ENCODE results near the gene ALOX5AP. TPM values are rescaled to one million over a fixed set of nuclear protein-coding genes. Genes with fewer than 3 reads are reported as not detected.

The ALOX5AP gene
- total RNA-seq, 1 experiment from 2014 or later, result not detected

DNA sequence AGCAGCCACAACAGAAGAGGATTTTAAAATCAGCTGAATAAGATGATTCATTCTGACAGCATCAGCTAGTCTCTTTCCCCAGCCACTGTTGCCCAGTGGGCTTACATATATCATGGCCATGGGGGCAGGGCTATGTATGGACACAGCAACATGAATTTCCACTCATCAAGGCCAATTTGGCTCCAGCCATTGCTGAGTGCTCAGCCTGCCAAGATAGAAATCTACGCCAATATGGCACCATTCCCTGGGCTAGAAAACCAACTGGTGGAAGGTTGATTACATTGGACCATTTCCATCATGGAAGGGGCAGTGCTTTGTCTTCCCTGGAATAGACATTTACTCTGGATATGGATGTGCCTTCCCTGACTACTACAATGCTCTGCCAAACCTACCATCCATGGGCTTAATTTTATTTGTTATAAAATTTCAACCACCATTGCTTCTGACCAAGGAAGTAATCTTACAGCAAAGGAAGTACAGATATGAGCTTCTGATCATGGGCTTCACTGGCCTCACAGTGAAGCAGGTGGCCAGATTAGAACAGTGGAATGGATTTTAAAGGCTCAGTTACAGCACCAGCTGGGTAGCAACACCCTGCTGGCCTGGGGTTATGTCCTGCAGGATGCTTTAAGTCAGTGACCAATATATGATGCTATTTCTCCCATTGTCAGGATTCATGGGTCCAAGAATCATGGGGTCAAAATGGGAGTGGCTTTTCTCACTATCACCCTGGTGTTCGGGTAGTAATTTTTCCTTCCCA lies 9.8 kb upstream of the ALOX5AP start:
- H3K4me1 Mint-ChIP-seq (ENCODE audit: low read depth, unreplicated experiment), result no peaks in the 10 kb centered on the region
- H3K4me3 Mint-ChIP-seq (ENCODE audit: low read depth, unreplicated experiment), result no peak overlapping the region
- no peaks in the 10 kb centered on the region for H3K36me3 Mint-ChIP-seq (ENCODE audit: insufficient read depth, unreplicated experiment)
- H3K27ac Mint-ChIP-seq (ENCODE audit: unreplicated experiment), result no peak overlapping the region
- intact Hi-C loops (cut with micrococcal nuclease; ENCODE audit: unreplicated experiment), result no loop called here
- no peaks in the 10 kb centered on the region for H3K9me3 Mint-ChIP-seq (ENCODE audit: low read depth, unreplicated experiment)
- no TSS peak for BruUV-seq (replicated peaks)
- TF ChIP-seq, protein P1, sequence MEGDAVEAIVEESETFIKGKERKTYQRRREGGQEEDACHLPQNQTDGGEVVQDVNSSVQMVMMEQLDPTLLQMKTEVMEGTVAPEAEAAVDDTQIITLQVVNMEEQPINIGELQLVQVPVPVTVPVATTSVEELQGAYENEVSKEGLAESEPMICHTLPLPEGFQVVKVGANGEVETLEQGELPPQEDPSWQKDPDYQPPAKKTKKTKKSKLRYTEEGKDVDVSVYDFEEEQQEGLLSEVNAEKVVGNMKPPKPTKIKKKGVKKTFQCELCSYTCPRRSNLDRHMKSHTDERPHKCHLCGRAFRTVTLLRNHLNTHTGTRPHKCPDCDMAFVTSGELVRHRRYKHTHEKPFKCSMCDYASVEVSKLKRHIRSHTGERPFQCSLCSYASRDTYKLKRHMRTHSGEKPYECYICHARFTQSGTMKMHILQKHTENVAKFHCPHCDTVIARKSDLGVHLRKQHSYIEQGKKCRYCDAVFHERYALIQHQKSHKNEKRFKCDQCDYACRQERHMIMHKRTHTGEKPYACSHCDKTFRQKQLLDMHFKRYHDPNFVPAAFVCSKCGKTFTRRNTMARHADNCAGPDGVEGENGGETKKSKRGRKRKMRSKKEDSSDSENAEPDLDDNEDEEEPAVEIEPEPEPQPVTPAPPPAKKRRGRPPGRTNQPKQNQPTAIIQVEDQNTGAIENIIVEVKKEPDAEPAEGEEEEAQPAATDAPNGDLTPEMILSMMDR (IDR thresholded peaks at IDR 0.05; ENCODE audit: unreplicated experiment), result no peak
- CTCF ChIA-PET, result no interaction called here
- no peak for DNase-seq
- H3K27me3 Mint-ChIP-seq (ENCODE audit: unreplicated experiment), result no peaks in the 10 kb centered on the region

DNA sequence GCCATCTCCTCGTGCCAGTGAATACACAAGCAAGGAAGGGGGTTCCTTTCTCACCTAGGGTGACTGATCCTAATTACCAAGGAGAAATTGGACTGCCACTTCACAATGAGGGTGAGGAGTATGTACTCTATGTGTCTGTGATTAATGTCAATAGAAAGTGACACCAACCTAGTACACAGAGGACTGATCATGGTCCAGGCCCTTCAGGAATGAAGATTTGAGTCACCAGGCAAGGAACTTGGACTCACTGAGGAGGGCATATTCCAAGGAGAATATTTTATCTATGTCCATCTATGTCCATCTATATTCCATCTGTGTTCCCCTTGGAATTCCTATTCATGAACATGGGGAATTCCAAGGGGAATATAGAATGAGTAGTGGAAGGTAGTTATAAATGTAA lies 9.2 kb upstream of the ALOX5AP start:
- Mint-ChIP-seq H3K9me3 (ENCODE audit: low read depth, unreplicated experiment) (no peaks in the 10 kb centered on the region), H3K4me1 (ENCODE audit: low read depth, unreplicated experiment) (no peaks in the 10 kb centered on the region), H3K27me3 (ENCODE audit: unreplicated experiment) (no peaks in the 10 kb centered on the region), H3K36me3 (ENCODE audit: insufficient read depth, unreplicated experiment) (no peaks in the 10 kb centered on the region), H3K27ac (ENCODE audit: unreplicated experiment) (no peak overlapping the region), H3K4me3 (ENCODE audit: low read depth, unreplicated experiment) (no peak overlapping the region)
- CTCF ChIA-PET, result interaction anchor here (0.5 kb wide), 1 partner anchor 9 kb away, joined by 5 read pairs; the partner anchor contains the start of gene ALOX5AP
- intact Hi-C loops (cut with micrococcal nuclease; ENCODE audit: unreplicated experiment), result no loop called here
- BruUV-seq (replicated peaks), result no TSS peak
- TF ChIP-seq, protein P1 (IDR thresholded peaks at IDR 0.05; ENCODE audit: unreplicated experiment), result no peak
- no peak for DNase-seq

DNA sequence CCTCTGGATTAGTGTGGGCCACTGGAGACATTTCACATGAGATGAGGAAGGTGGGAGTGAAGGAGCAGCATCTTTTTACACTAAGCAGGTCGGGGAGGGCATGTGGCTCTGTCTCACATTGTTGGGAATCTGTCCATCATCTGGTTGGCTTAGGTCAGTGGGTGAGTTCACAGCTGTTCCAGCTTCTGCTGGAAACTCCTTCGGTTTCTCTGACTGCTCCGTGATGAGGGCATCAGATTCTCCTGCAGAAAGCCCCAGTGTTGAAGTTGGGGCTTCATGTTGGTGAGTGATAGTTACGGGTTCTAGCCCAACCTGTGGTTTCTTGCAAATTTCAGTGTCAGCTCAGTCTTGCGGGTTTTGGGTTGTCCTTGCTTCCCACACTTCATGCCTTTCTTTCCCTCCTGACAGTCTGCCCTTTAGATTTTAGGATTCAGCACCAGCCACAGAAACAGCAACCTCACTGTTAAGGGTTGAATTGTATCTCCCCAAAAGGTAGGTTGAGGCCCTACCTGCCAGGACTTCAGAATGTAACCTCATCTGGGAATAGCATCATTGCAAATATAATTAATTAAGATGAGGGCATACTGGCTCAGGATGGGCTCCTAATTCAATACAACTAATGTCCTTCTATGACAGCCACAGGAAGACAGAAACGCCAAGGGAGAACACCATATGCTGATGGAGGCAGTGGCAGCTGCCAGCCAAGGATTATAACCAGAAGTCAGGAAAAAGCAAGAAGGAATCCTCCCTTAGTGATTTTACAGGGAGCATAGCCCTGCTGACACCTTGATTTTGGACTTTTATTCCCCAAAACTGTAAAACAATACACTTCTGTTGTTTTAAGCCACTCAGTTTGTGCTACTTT lies 7.6 kb upstream of the ALOX5AP start:
- intact Hi-C loops (cut with micrococcal nuclease; ENCODE audit: unreplicated experiment), result no loop called here
- DNase-seq, result no peak
- Mint-ChIP-seq H3K9me3 (ENCODE audit: low read depth, unreplicated experiment) (no peaks in the 10 kb centered on the region), H3K4me3 (ENCODE audit: low read depth, unreplicated experiment) (no peak overlapping the region), H3K4me1 (ENCODE audit: low read depth, unreplicated experiment) (no peaks in the 10 kb centered on the region), H3K27ac (ENCODE audit: unreplicated experiment) (no peak overlapping the region), H3K36me3 (ENCODE audit: insufficient read depth, unreplicated experiment) (no peaks in the 10 kb centered on the region), H3K27me3 (ENCODE audit: unreplicated experiment) (no peaks in the 10 kb centered on the region)
- CTCF ChIA-PET, result no interaction called here
- BruUV-seq (replicated peaks), result no TSS peak
- TF ChIP-seq, protein P1 (IDR thresholded peaks at IDR 0.05; ENCODE audit: unreplicated experiment), result no peak

DNA sequence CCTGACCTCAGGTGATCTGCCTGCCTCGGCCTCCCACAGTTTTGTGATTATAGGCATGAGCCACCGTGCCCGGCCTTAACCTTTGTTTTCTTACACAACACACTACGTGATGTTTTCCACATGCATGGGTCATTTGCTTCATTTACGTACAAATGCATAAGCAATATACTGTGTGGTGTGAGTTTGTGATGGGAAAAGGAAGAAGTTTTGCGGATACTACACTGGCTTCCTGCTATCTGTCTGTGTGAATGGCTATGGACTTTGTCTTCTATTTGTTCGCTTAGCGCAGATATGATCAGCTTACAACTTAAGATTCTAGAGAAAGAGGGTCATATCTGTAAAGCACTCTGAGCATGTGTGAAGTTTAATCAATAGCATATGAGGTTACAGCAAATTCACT lies 5.5 kb upstream of the ALOX5AP start:
- CTCF ChIA-PET, result no interaction called here
- TF ChIP-seq, protein P1 (IDR thresholded peaks at IDR 0.05; ENCODE audit: unreplicated experiment), result no peak
- no peak overlapping the region for H3K4me3 Mint-ChIP-seq (ENCODE audit: low read depth, unreplicated experiment)
- H3K4me1 Mint-ChIP-seq (ENCODE audit: low read depth, unreplicated experiment), result peaks cover 8% of the 10 kb centered on the region
- BruUV-seq (replicated peaks), result no TSS peak
- intact Hi-C loops (cut with micrococcal nuclease; ENCODE audit: unreplicated experiment), result no loop called here
- H3K9me3 Mint-ChIP-seq (ENCODE audit: low read depth, unreplicated experiment), result no peaks in the 10 kb centered on the region
- H3K36me3 Mint-ChIP-seq (ENCODE audit: insufficient read depth, unreplicated experiment), result no peaks in the 10 kb centered on the region
- no peak overlapping the region for H3K27ac Mint-ChIP-seq (ENCODE audit: unreplicated experiment)
- no peaks in the 10 kb centered on the region for H3K27me3 Mint-ChIP-seq (ENCODE audit: unreplicated experiment)
- DNase-seq, result no peak

Data from Calu3 (cell line).